WERI-Rb-1 (cell line): Measurements from ENCODE around the gene LMOD3.

ENCODE experiments used
- DNase-seq: peaks from one replicate; pipeline ENCODE4 v3.0.0-alpha.2; 2020
- H3K27ac ChIP-seq: fragments of 250-450 bp; sonication (Bioruptor Pico); 2 replicates; pipeline ENCODE4 v1.5.1; 2020; ENCODE audit warnings: mild to moderate bottlenecking, moderate library complexity
- H3K27me3 ChIP-seq: fragments of 250-450 bp; sonication (Bioruptor Pico); 2 replicates; pipeline ENCODE4 v1.5.1; 2021; ENCODE audit warnings: mild to moderate bottlenecking, low read depth, moderate library complexity; ENCODE audit not compliant: insufficient read depth, severe bottlenecking
- H3K36me3 ChIP-seq: fragments of 250-450 bp; sonication (Bioruptor Pico); 2 replicates; pipeline ENCODE4 v1.5.1; 2020; ENCODE audit warnings: mild to moderate bottlenecking, moderate library complexity
- H3K4me3 ChIP-seq: 2 replicates; pipeline ENCODE4 v1.5.1; 2011; ENCODE audit warnings: low read depth, mild to moderate bottlenecking, control low read depth, low read length
- H3K9me3 ChIP-seq: fragments of 250-450 bp; sonication (Bioruptor Pico); 2 replicates; pipeline ENCODE4 v1.5.1; 2021; ENCODE audit warnings: mild to moderate bottlenecking, moderate library complexity; ENCODE audit not compliant: severe bottlenecking
- TF ChIP-seq, protein P1 (sequence below): IDR thresholded peaks from 2 replicates; pipeline ENCODE4 v1.5.1; 2011; ENCODE audit warnings: low read depth, mild to moderate bottlenecking, control low read depth, inconsistent platforms, low read length

The LMOD3 gene

DNA sequence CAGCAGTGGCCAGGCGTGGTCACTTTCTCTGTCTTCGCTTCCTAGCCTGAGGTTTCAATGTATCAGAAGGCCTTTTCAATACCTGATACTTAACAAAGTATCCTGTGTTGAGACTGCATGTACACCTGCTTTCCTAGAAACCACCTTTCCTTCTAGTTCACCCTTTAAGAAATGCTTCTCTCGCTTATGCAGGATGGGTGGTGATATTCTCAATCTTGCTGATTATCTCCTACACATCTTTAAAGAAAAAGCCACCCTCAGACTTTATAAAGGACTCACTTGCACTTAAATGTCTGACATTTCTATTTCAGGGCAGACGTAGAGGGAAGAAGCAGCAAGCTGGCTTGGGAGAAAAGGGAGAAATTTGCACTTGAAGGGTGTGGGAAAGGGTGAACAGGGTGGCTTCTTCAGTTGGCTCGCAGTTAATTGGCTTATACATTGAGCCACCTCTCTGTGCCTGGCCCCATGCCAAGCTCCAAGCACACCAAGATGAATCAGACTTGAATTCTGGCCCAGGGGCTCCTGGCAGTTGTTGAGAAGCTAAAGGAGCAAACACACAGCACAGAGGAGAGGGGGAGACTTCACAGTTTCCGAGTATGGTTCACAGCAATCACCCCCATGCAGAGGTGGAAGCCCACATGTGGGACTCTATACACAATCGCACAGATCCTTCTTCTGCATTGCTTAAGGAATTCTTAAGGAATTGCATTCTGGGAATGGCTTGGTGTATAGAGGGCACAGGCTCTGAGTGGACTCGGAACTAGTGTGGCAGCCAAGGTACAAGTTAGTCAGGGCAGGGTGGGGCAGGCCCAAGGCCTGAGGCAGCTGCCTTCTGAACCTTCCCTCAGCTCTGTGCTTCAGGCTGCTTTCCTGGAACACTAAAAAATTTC, 36.3 kb downstream of the LMOD3 start:
- no peaks in the 10 kb centered on the region for H3K9me3 ChIP-seq
- H3K27ac ChIP-seq = no peak overlapping the region
- H3K36me3 ChIP-seq = no peaks in the 10 kb centered on the region
- TF ChIP-seq, protein P1, sequence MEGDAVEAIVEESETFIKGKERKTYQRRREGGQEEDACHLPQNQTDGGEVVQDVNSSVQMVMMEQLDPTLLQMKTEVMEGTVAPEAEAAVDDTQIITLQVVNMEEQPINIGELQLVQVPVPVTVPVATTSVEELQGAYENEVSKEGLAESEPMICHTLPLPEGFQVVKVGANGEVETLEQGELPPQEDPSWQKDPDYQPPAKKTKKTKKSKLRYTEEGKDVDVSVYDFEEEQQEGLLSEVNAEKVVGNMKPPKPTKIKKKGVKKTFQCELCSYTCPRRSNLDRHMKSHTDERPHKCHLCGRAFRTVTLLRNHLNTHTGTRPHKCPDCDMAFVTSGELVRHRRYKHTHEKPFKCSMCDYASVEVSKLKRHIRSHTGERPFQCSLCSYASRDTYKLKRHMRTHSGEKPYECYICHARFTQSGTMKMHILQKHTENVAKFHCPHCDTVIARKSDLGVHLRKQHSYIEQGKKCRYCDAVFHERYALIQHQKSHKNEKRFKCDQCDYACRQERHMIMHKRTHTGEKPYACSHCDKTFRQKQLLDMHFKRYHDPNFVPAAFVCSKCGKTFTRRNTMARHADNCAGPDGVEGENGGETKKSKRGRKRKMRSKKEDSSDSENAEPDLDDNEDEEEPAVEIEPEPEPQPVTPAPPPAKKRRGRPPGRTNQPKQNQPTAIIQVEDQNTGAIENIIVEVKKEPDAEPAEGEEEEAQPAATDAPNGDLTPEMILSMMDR = no peak
- peak; percentile 35 for DNase-seq
- no peaks in the 10 kb centered on the region for H3K27me3 ChIP-seq
- H3K4me3 ChIP-seq = peak overlapping the region; percentile 84

DNA sequence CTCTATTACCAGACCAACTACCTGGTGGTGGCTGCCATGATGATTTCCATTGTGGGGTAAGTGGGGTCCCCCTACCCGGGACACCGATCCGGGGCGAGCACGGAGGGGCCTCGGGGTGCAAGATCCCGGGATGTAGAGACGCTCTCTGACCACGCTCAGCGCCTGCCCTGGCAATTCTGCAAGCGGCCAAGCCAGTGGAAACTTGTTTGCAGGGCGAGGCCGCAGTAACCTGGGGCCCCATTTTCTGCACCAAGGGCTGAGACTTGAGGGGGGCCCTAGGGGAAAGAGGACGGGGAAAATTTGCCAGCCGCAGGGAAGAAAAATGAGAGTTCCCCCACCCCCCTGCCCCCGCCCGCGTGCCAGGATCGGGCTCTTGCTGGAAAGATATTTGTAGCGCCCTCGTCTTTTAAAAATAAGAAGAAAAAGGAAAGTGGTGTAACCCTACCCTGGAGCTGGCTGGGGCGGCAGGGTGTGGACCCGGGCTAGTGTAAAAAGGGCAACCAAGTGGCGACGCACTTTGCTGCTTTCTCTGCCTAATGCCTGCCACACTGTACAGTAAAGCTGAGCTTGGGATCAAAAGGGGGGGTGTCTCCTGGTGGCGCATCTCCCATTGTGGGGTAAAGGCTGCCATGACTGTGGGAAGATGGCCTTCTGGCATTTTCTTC, 37.1 kb downstream of the LMOD3 start:
- Histone ChIP-seq H3K4me3 (peak overlapping the region; percentile 84), H3K36me3 (no peaks in the 10 kb centered on the region), H3K27me3 (no peaks in the 10 kb centered on the region), H3K9me3 (no peaks in the 10 kb centered on the region), H3K27ac (peak overlapping the region; percentile 50)
- DNase-seq = peak; percentile 17
- TF ChIP-seq, protein P1 = no peak

- Histone ChIP-seq H3K4me3 (peak within 1 kb of the TSS; percentile 84), H3K36me3 (no peaks in the 10 kb centered on the region), H3K9me3 (no peaks in the 10 kb centered on the region), H3K27ac (peak within 1 kb of the TSS; percentile 50), H3K27me3 (no peaks in the 10 kb centered on the region)
- peak; percentile 91 for DNase-seq
- TF ChIP-seq, protein P1 = no peak
These were observed 37.8 kb downstream of the LMOD3 start, which contains the start of gene ARL6IP5 for GRCh38 chr3:69084326-69085167. ARL6IP5 (plus strand) TSS chr3:69084937; CDS start chr3:69085048, 111 bp downstream.

DNA sequence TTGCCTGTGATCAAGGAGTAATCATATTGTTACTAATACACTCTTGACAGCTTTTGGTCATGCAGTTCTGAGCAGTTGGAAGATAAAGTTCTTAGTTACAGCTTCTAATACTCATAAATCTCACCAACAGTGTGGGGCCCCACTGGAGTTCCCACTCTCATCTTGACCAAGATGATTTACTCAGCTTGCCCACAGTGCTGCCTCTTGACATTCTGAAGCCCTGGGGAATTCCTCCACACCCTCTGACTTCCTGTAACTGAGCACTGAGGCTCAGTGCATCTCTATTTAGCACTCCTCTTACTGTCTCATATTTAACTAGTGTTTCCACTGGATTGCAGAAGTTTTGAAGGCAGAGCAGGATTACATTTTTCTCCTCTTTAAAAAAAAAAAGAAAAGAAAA, 39.6 kb downstream of the LMOD3 start:
- TF ChIP-seq, protein P1 = no peak
- Histone ChIP-seq H3K9me3 (no peaks in the 10 kb centered on the region), H3K4me3 (no peak overlapping the region), H3K27ac (no peak overlapping the region), H3K36me3 (no peaks in the 10 kb centered on the region), H3K27me3 (no peaks in the 10 kb centered on the region)
- DNase-seq = peak; percentile 42

DNA sequence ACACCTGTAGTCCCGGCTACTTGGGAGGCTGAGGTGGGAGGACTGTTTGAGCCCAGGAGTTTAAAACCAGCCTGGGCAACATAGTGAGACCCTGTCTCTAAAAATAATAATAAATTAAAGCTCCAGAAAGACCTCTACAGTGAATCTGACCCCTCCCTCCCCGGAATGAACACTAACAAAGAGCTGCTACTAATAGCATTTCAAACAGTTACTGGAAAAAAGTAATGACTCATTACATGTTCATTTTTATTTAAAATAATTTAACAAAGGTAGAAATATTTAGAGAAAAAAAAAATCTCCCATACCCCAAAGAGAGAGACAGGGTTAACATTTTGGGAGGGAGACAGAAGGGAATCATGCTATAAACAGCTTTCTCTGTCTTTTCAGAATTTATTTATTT, 40.0 kb downstream of the LMOD3 start:
- no peak overlapping the region for H3K27ac ChIP-seq

More for the DNA sequence above, 40.0 kb downstream of the LMOD3 start:
- Histone ChIP-seq H3K36me3 (no peaks in the 10 kb centered on the region), H3K9me3 (no peaks in the 10 kb centered on the region), H3K4me3 (no peak overlapping the region), H3K27me3 (no peaks in the 10 kb centered on the region)
- DNase-seq = no peak
- TF ChIP-seq, protein P1 = no peak
